Liver (tissue), 10 donors: Measurements from ENCODE around the gene FEV. TPM values are rescaled to one million over a fixed set of nuclear protein-coding genes. Genes with fewer than 3 reads are reported as not detected.
A peak's percentile ranks its signal among the peaks of the same experiment; 100 is the strongest.
"Not testable (repeated sequence)": the region's sequence is repeated elsewhere in the genome, so short reads cannot be mapped to it uniquely, and the experiment has no call there.

Experiments
- DNase-seq: peaks from one replicate; pipeline ENCODE4 v3.0.0-alpha.2; 2017; ENCODE audit warnings: low spot score
- H3K27ac ChIP-seq, 2 donors: one replicate each; pipeline ENCODE4 v1.7.0; 2013; ENCODE audit warnings: inconsistent platforms in 2 of 2, low read length in 2 of 2, control low read depth in 1 of 2, low read depth in 1 of 2, mild to moderate bottlenecking in 1 of 2
- H3K27me3 ChIP-seq, 4 donors: one replicate each; pipeline versions ENCODE4 v1.6.1 to v1.7.0; 2013; ENCODE audit warnings: low read length in 3 of 4, inconsistent platforms in 1 of 4, mild to moderate bottlenecking in 1 of 4, moderate library complexity in 1 of 4; ENCODE audit not compliant: control insufficient read depth in 4 of 4, insufficient read depth in 4 of 4
- H3K36me3 ChIP-seq, 4 donors: one replicate each; pipeline versions ENCODE4 v1.6.1 to v1.7.0; 2013; ENCODE audit warnings: low read length in 3 of 4, mild to moderate bottlenecking in 3 of 4, low read depth in 1 of 4, moderate library complexity in 1 of 4; ENCODE audit not compliant: control insufficient read depth in 4 of 4, insufficient read depth in 3 of 4
- H3K4me1 ChIP-seq, 4 donors: one replicate each; pipeline versions ENCODE4 v1.6.1 to v1.7.0; 2013; ENCODE audit warnings: low read length in 3 of 4, mild to moderate bottlenecking in 3 of 4, moderate library complexity in 1 of 4; ENCODE audit not compliant: control insufficient read depth in 4 of 4, insufficient read depth in 4 of 4
- H3K4me3 ChIP-seq, 3 donors: one replicate each; pipeline versions ENCODE4 v1.6.1 to v1.7.0; 2013; ENCODE audit warnings: low read length in 3 of 3, control low read depth in 1 of 3, low read depth in 1 of 3, mild to moderate bottlenecking in 1 of 3
- H3K9ac ChIP-seq, 2 donors: one replicate each; pipeline ENCODE4 v1.7.0; 2013; ENCODE audit warnings: low read length in 2 of 2, mild to moderate bottlenecking in 2 of 2, moderate library complexity in 2 of 2, control low read depth in 1 of 2, low read depth in 1 of 2
- H3K9me3 ChIP-seq, 4 donors: one replicate each; pipeline versions ENCODE4 v1.6.1 to v1.7.0; 2013; ENCODE audit warnings: low read length in 3 of 4; ENCODE audit not compliant: control insufficient read depth in 4 of 4
- HNF4A ChIP-seq, 2 donors: conservative IDR thresholded peaks; 2 replicates each; pipeline ENCODE4 v1.6.1; 2016; ENCODE audit warnings: antibody characterized with exemption in 2 of 2, mild to moderate bottlenecking in 2 of 2
- NR2F2 ChIP-seq: IDR thresholded peaks from 2 replicates; pipeline ENCODE4 v1.6.1; 2016; ENCODE audit warnings: antibody characterized with exemption
- YY1 ChIP-seq: IDR thresholded peaks from 2 replicates; pipeline ENCODE4 v1.6.1; 2016; ENCODE audit warnings: antibody characterized with exemption, mild to moderate bottlenecking
- ZBTB33 ChIP-seq: IDR thresholded peaks from 2 replicates; pipeline ENCODE4 v1.6.1; 2016; ENCODE audit warnings: antibody characterized with exemption
- WGBS: extraction: QIAGEN DNeasy Blood & Tissue Kit; methylation state at CpG from one replicate; pipeline ENCODE4 v1.1.7; 2013; 5-methylcytosine and 5-hydroxymethylcytosine counted together
- polyA plus RNA-seq, 2 donors: library from polyadenylated mRNA; stranded (reverse) in 1 of 2; unstranded in 1 of 2; fragments of 200-250 nt in 1 of 2; fragments of >200 nt in 1 of 2; fragmentation: Nextera tagmentation in 1 of 2; extraction: Ambion mirVana in 1 of 2; gene quantifications; one replicate each; pipeline versions ENCODE4 v1.2.1 to v1.2.3, GENCODE V29; 2013 to 2015
- small RNA-seq: library from RNA; depleted of rRNA; stranded (forward); fragments of <200 nt; gene quantifications from one replicate; pipeline ENCODE3, GENCODE V24; 2014
- total RNA-seq, 2 donors: library from RNA; depleted of rRNA; stranded (reverse); fragments of >200 nt; gene quantifications; one replicate each; pipeline ENCODE4 v1.2.3, GENCODE V29; 2014
- donor health status: healthy.
- donor health status: healthy.
- donor health status: healthy.
- donor health status: healthy.
- donor health status: healthy.

The FEV gene
- total and polyA plus RNA-seq, 4 donors, result not detected

- WGBS, result 80% methylated on average over 1 of the region's 1 CpG
- DNase-seq, result no peak
- Histone ChIP-seq H3K4me3 (no peak overlapping the region), H3K27me3 (peaks cover 0 to 6% (median 0%) of the 10 kb centered on the region in 4 donors), H3K36me3 (no peaks in the 10 kb centered on the region), H3K4me1 (no peaks in the 10 kb centered on the region), H3K27ac (no peak overlapping the region), H3K9me3 (no peaks in the 10 kb centered on the region), H3K9ac (no peak overlapping the region)
- TF ChIP-seq YY1 (no peak), NR2F2 (no peak), ZBTB33 (no peak), HNF4A (conservative IDR thresholded peaks at IDR 0.05) (no peak)
Measured at GRCh38 chr2:218944759-218945404, 40.1 kb downstream of the FEV start.

GRCh38 chr2:218931751-218932150 lies 53.2 kb downstream of the FEV start:
- H3K36me3 ChIP-seq, H3K4me1 ChIP-seq, H3K4me3 ChIP-seq, H3K9ac ChIP-seq, H3K27ac ChIP-seq, H3K9me3 ChIP-seq, DNase-seq, H3K27me3 ChIP-seq: not testable (repeated sequence)
- 95% methylated on average over 25 of the region's 25 CpGs for WGBS

Small RNAs within 50 kb of the gene (small RNA-seq; reads per million reads assigned to genes)
- 201 reads per million, percentile 98 among the genes with 10 or more reads in this experiment for gene MIR375

Other genes starting within 250 kb of the FEV start
- 100 to 1,000 TPM; 112 to 354 TPM for gene CYP27A1, start 203.0 kb downstream of the FEV start, total RNA-seq
- gene CYP27A1, start 203.0 kb downstream of the FEV start, polyA plus RNA-seq, result 100 to 1,000 TPM; 298 to 311 TPM
- gene PRKAG3, start 153.4 kb downstream of the FEV start, total RNA-seq, result not detected
- gene PRKAG3, start 153.4 kb downstream of the FEV start, polyA plus RNA-seq, result under 1 TPM in 1 of 2 donors, not detected in 1; 0.08 TPM
- under 1 TPM in 1 of 2 donors, not detected in 1; 0.08 TPM for gene WNT6, start 125.4 kb downstream of the FEV start, total RNA-seq
- gene WNT6, start 125.4 kb downstream of the FEV start, polyA plus RNA-seq, result under 1 TPM in 1 of 2 donors, not detected in 1; 0.20 TPM
- gene WNT10A, start 104.3 kb downstream of the FEV start, total RNA-seq, result under 1 TPM; 0.05 to 0.08 TPM
- gene WNT10A, start 104.3 kb downstream of the FEV start, polyA plus RNA-seq, result under 1 TPM in 1 of 2 donors, not detected in 1; 0.01 TPM
- not detected for gene CDK5R2, start 25.5 kb downstream of the FEV start, total RNA-seq
- not detected for gene CDK5R2, start 25.5 kb downstream of the FEV start, polyA plus RNA-seq
- not detected for gene CRYBA2, start 8.2 kb upstream of the FEV start, total RNA-seq
- gene CRYBA2, start 8.2 kb upstream of the FEV start, polyA plus RNA-seq, result not detected
- gene CFAP65, start 56.3 kb upstream of the FEV start, total RNA-seq, result not detected
- not detected for gene CFAP65, start 56.3 kb upstream of the FEV start, polyA plus RNA-seq
- 1 to 10 TPM in 1 of 2 donors, under 1 TPM in 1; 0.75 to 2.4 TPM for gene IHH, start 75.7 kb upstream of the FEV start, total RNA-seq
- gene IHH, start 75.7 kb upstream of the FEV start, polyA plus RNA-seq, result under 1 TPM; 0.51 to 0.82 TPM
- 10 to 100 TPM; 11.8 to 13.5 TPM for gene NHEJ1, start 175.6 kb upstream of the FEV start, total RNA-seq
- 1 to 10 TPM; 6.1 to 8.0 TPM for gene NHEJ1, start 175.6 kb upstream of the FEV start, polyA plus RNA-seq
- 1 to 10 TPM in 1 of 2 donors, under 1 TPM in 1; 0.23 to 2.4 TPM for gene SLC23A3, start 184.8 kb upstream of the FEV start, total RNA-seq
- gene SLC23A3, start 184.8 kb upstream of the FEV start, polyA plus RNA-seq, result under 1 TPM; 0.38 to 0.94 TPM
- gene CNPPD1, start 191.7 kb upstream of the FEV start, total RNA-seq, result 10 to 100 TPM; 16.5 to 39.8 TPM
- 10 to 100 TPM; 16.7 to 26.5 TPM for gene CNPPD1, start 191.7 kb upstream of the FEV start, polyA plus RNA-seq
- 10 to 100 TPM; 34.1 to 41.2 TPM for gene RETREG2, start 193.1 kb upstream of the FEV start, total RNA-seq
- 10 to 100 TPM; 21.7 to 42.8 TPM for gene RETREG2, start 193.1 kb upstream of the FEV start, polyA plus RNA-seq
- gene ZFAND2B, start 221.6 kb upstream of the FEV start, total RNA-seq, result 10 to 100 TPM; 19.6 to 29.8 TPM
- gene ZFAND2B, start 221.6 kb upstream of the FEV start, polyA plus RNA-seq, result 10 to 100 TPM; 21.9 to 53.8 TPM
- 10 to 100 TPM; 27.5 to 96.1 TPM for gene ABCB6, start 233.8 kb upstream of the FEV start, total RNA-seq
- gene ABCB6, start 233.8 kb upstream of the FEV start, polyA plus RNA-seq, result 10 to 100 TPM; 19.0 to 68.1 TPM
- gene ATG9A, start 244.5 kb upstream of the FEV start, total RNA-seq, result 10 to 100 TPM; 44.7 to 68.1 TPM
- gene ATG9A, start 244.5 kb upstream of the FEV start, polyA plus RNA-seq, result 10 to 100 TPM; 24.3 to 31.1 TPM
- 10 to 100 TPM; 15.5 to 30.6 TPM for gene ANKZF1, start 244.6 kb upstream of the FEV start, total RNA-seq
- gene ANKZF1, start 244.6 kb upstream of the FEV start, polyA plus RNA-seq, result 10 to 100 TPM in 1 of 2 donors, 1 to 10 TPM in 1; 9.0 to 25.5 TPM